Keratinocyte (primary cell): ENCODE measurements around the gene ARHGEF28. TPM values are rescaled to one million over a fixed set of nuclear protein-coding genes. Genes with fewer than 3 reads are reported as not detected.

Source experiments
- DNase-seq: peaks from one replicate; pipeline ENCODE4 v3.0.0-alpha.2; 2011; ENCODE audit warnings: low read depth, missing footprints, low spot score
- FAIRE-seq: peaks from 2 replicates; lab custom pipeline; 2011; peaks lifted over from hg19 to GRCh38; lab: Jason Lieb, UNC
- H2AFZ ChIP-seq: 2 replicates; pipeline ENCODE4 v1.6.0; 2012; ENCODE audit warnings: low read length, control low read depth, inconsistent platforms; ENCODE audit not compliant: control insufficient read depth
- H3K27ac ChIP-seq: 2 replicates; pipeline ENCODE4 v1.5.1; 2011; ENCODE audit warnings: low read length; ENCODE audit not compliant: control insufficient read depth, insufficient read depth
- H3K27me3 ChIP-seq: 3 replicates; pipeline ENCODE4 v1.6.0; 2011; ENCODE audit warnings: low read length; ENCODE audit not compliant: control insufficient read depth, insufficient read depth; ENCODE audit errors: extremely low read depth
- H3K36me3 ChIP-seq, 2 experiments: 2 replicates in 1 of 2; 3 replicates in 1 of 2; pipeline ENCODE4 v1.5.1; 2011; ENCODE audit warnings: low read length in 2 of 2, mild to moderate bottlenecking in 1 of 2; ENCODE audit not compliant: control insufficient read depth in 2 of 2, insufficient read depth in 2 of 2; ENCODE audit errors: extremely low read depth in 1 of 2
- H3K4me1 ChIP-seq: 3 replicates; pipeline ENCODE4 v1.5.1; 2011; ENCODE audit warnings: low read length; ENCODE audit not compliant: control insufficient read depth, insufficient read depth; ENCODE audit errors: extremely low read depth
- H3K4me2 ChIP-seq: 3 replicates; pipeline ENCODE4 v1.6.0; 2011; ENCODE audit warnings: low read depth, low read length; ENCODE audit not compliant: control insufficient read depth, insufficient read depth; ENCODE audit errors: extremely low read depth
- H3K4me3 ChIP-seq, 3 experiments: fragments of 200-600 bp in 1 of 3; sonication (generic) in 1 of 3; 2 replicates in 2 of 3; 3 replicates in 1 of 3; pipeline ENCODE4 v1.5.1; 2011 to 2016; ENCODE audit warnings: low read length in 3 of 3, mild to moderate bottlenecking in 3 of 3, control low read depth in 2 of 3, inconsistent platforms in 1 of 3, low read depth in 1 of 3, mixed read lengths in 1 of 3, mixed run types in 1 of 3, moderate library complexity in 1 of 3; ENCODE audit not compliant: control insufficient read depth in 2 of 3, insufficient read depth in 2 of 3; ENCODE audit errors: extremely low read depth in 1 of 3
- H3K79me2 ChIP-seq: 2 replicates; pipeline ENCODE4 v1.6.0; 2012; ENCODE audit warnings: low read length; ENCODE audit not compliant: control insufficient read depth, insufficient read depth
- H3K9ac ChIP-seq: 3 replicates; pipeline ENCODE4 v1.6.0; 2011; ENCODE audit warnings: low read length; ENCODE audit not compliant: control insufficient read depth, insufficient read depth; ENCODE audit errors: extremely low read depth
- H3K9me1 ChIP-seq: 3 replicates; pipeline ENCODE4 v1.6.0; 2011; ENCODE audit warnings: low read length; ENCODE audit not compliant: control insufficient read depth, insufficient read depth; ENCODE audit errors: extremely low read depth
- H3K9me3 ChIP-seq: 2 replicates; pipeline ENCODE4 v1.5.1; 2012; ENCODE audit warnings: low read depth, low read length; ENCODE audit not compliant: control insufficient read depth
- H4K20me1 ChIP-seq: 3 replicates; pipeline ENCODE4 v1.6.0; 2011; ENCODE audit warnings: low read length; ENCODE audit not compliant: control insufficient read depth, insufficient read depth; ENCODE audit errors: extremely low read depth
- EZH2 ChIP-seq: IDR thresholded peaks from one replicate; pipeline ENCODE4 v1.6.1; 2012; ENCODE audit warnings: inconsistent platforms, mild to moderate bottlenecking, low read length, moderate library complexity
- dilution Hi-C: fragments of 300-500 bp; cut with MboI; formaldehyde crosslinking; loops from one replicate; pipeline ENCODE4 v1.7.0; 2020; ENCODE audit warnings: low sequenced_read_pairs; ENCODE audit not compliant: extremely low pct_ligation_motif_present
- polyA plus RNA-seq, 5 experiments: library from polyadenylated mRNA; depleted of rRNA in 3 of 5; stranded (reverse) in 3 of 5; stranded (forward) in 1 of 5; unstranded in 1 of 5; fragments of >200 nt; gene quantifications; 1 replicate in 1 of 5; 2 replicates in 3 of 5; 3 replicates in 1 of 5; pipeline versions ENCODE4 v1.2.1 to v1.2.3, GENCODE V29; 2011 to 2012; ENCODE audit warnings: missing spikeins in 2 of 5, low read depth in 1 of 5, low replicate concordance in 1 of 5
- TF ChIP-seq, protein P1 (sequence below), 3 experiments: IDR thresholded peaks in 1 of 3; conservative IDR thresholded peaks in 1 of 3; optimal IDR thresholded peaks in 1 of 3; 2 replicates in 2 of 3; 3 replicates in 1 of 3; pipeline versions ENCODE3 to v1.5.1; 2011; ENCODE audit warnings: low read length in 3 of 3, mild to moderate bottlenecking in 3 of 3, moderate library complexity in 2 of 3, control low read depth in 1 of 3, inconsistent platforms in 1 of 3; ENCODE audit not compliant: insufficient read depth in 2 of 3; ENCODE audit errors: extremely low read depth in 1 of 3

ARHGEF28 gene
- polyA plus RNA-seq, 1 donor (not counting 4 experiments of a cell fraction or from before 2014, with no cell fraction given) = 31.6 TPM

DNA sequence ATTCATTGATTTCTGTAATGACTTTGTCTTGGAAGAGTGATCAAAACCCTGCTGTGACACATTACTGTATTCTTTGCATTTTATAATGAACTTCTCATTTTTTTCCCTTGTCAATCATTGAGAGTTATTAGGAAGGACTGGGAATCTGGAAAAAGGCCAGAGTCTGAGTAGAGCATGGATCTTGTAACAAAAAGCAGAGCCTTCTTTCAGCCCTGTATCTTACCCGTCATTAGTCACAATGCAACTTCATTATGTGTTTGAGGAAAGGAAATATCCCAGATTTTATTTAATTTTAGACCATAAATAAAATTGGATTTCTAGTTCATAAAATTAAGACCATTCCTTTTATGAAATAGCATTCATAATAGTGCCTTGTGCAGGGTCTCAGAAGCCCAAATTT is 131.4 kb downstream of the ARHGEF28 start:
- Histone ChIP-seq H3K4me2 (no peak overlapping the region), H4K20me1 (no peaks in the 10 kb centered on the region), H3K36me3 (peaks cover 15 to 22% of the 10 kb centered on the region in 2 experiments), H3K9me3 (no peaks in the 10 kb centered on the region), H3K4me1 (no peaks in the 10 kb centered on the region), H3K27ac (no peak overlapping the region), H3K9ac (no peak overlapping the region), H3K9me1 (no peaks in the 10 kb centered on the region), H3K27me3 (no peaks in the 10 kb centered on the region), H3K4me3 (no peak overlapping the region), H3K79me2 (peaks cover 64% of the 10 kb centered on the region), H2AFZ (no peak overlapping the region)
- FAIRE-seq (no peak), DNase-seq (no peak)
- TF ChIP-seq, protein P1, sequence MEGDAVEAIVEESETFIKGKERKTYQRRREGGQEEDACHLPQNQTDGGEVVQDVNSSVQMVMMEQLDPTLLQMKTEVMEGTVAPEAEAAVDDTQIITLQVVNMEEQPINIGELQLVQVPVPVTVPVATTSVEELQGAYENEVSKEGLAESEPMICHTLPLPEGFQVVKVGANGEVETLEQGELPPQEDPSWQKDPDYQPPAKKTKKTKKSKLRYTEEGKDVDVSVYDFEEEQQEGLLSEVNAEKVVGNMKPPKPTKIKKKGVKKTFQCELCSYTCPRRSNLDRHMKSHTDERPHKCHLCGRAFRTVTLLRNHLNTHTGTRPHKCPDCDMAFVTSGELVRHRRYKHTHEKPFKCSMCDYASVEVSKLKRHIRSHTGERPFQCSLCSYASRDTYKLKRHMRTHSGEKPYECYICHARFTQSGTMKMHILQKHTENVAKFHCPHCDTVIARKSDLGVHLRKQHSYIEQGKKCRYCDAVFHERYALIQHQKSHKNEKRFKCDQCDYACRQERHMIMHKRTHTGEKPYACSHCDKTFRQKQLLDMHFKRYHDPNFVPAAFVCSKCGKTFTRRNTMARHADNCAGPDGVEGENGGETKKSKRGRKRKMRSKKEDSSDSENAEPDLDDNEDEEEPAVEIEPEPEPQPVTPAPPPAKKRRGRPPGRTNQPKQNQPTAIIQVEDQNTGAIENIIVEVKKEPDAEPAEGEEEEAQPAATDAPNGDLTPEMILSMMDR (optimal IDR thresholded peaks at IDR 0.05 in 1 of 3, IDR thresholded peaks at IDR 0.05 in 1 of 3, conservative IDR thresholded peaks at IDR 0.05 in 1 of 3; ENCODE audit: extremely low read depth in 1 of 3, insufficient read depth in 2 of 3, low read length in 3 of 3) = no peak
- TF ChIP-seq EZH2 = no peak
- dilution Hi-C loops = no loop called here

DNA sequence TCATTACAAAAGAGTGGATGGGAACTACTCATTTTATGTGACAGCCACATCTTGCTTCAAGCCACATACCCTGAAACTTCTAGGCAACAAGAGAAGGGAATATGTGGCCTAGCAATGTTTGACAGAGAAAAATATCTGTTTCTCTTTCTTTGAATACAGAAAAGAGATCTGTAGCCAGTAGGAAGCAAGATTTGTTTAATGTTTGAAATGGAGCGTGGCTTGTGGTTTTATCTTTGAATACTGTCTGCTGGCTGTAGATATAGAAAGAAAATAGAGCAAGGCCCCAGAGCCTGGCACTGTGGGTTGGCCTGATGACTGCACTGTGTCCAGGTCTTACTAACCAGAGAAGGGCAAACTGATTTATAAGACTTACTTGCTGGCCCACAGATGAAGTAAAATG is 133.8 kb downstream of the ARHGEF28 start:
- H3K4me1 ChIP-seq = peaks cover 19% of the 10 kb centered on the region
- H4K20me1 ChIP-seq = no peaks in the 10 kb centered on the region
- FAIRE-seq (no peak), DNase-seq (no peak)
- TF ChIP-seq EZH2 = no peak
- TF ChIP-seq, protein P1 (optimal IDR thresholded peaks at IDR 0.05 in 1 of 3, IDR thresholded peaks at IDR 0.05 in 1 of 3, conservative IDR thresholded peaks at IDR 0.05 in 1 of 3; ENCODE audit: extremely low read depth in 1 of 3, insufficient read depth in 2 of 3, low read length in 3 of 3) = no peak
- H2AFZ ChIP-seq = no peak overlapping the region
- no peaks in the 10 kb centered on the region for H3K9me1 ChIP-seq
- no peaks in the 10 kb centered on the region for H3K9me3 ChIP-seq
- H3K27ac ChIP-seq = no peak overlapping the region
- peaks cover 53% of the 10 kb centered on the region for H3K79me2 ChIP-seq
- H3K9ac ChIP-seq = no peak overlapping the region
- H3K27me3 ChIP-seq = no peaks in the 10 kb centered on the region
- no peak overlapping the region for H3K4me2 ChIP-seq
- peaks cover 10 to 13% of the 10 kb centered on the region in 2 experiments for H3K36me3 ChIP-seq
- dilution Hi-C loops = no loop called here
- H3K4me3 ChIP-seq = no peak overlapping the region
